Right ventricle myocardium inferior (tissue), 1 donor: ENCODE results near the gene WNT8A. TPM values are rescaled to one million over a fixed set of nuclear protein-coding genes. Genes with fewer than 3 reads are reported as not detected.
A peak's percentile ranks its signal among the peaks of the same experiment; 100 is the strongest.

Experiments used
- ATAC-seq: fragments of 200-7000 bp; cut with Tn5 transposase; one replicate; pipeline ENCODE4 v1.9.1; 2020; ENCODE audit warnings: mild to moderate bottlenecking, moderate library complexity
- DNase-seq: peaks from one replicate; pipeline ENCODE4 v3.0.0; 2021; ENCODE audit errors: missing footprints
- intact Hi-C: fragments of 100-400 bp; cut with DNase I; formaldehyde crosslinking; loops from one replicate; pipeline ENCODE4 v1.11.0; 2022
- total RNA-seq: library from RNA; stranded (reverse); fragmentation: NEBNext Ultra II Directional; extraction: Animal tissue kit (Norgen Biotek cat#: 25700); gene quantifications from one replicate; pipeline ENCODE4 v1.2.1, GENCODE V29; 2021
- donor health status: DM: no; HTN: yes; CAD: no; lungs with severe emphysema.

WNT8A gene
- total RNA-seq, 1 donor from 2014 or later, result not detected

GRCh38 chr5:138077064-138077696 lies 6.7 kb upstream of the WNT8A start:
- peak; percentile 75 for DNase-seq
- intact Hi-C loops, result loop anchor here (2.0 kb wide), 1 partner anchor 56 kb away; no protein-coding TSS in a partner anchor
- peak; percentile 72 for ATAC-seq

GRCh38 chr5:138078006-138078643 lies 5.7 kb upstream of the WNT8A start:
- no peak for DNase-seq
- intact Hi-C loops, result no loop called here
- no peak for ATAC-seq

- intact Hi-C loops, result no loop called here
- no peak for ATAC-seq
- no peak for DNase-seq
Observed at GRCh38 chr5:138082033-138082432, 1.8 kb upstream of the WNT8A start.

- intact Hi-C loops, result no loop called here
Observed at GRCh38 chr5:138091685-138092084, 7.9 kb downstream of the WNT8A start.

GRCh38 chr5:138092301-138092700 lies 8.5 kb downstream of the WNT8A start:
- ATAC-seq, result no peak
- intact Hi-C loops, result no loop called here
- DNase-seq, result no peak

More at GRCh38 chr5:138091685-138092084, 7.9 kb downstream of the WNT8A start:
- ATAC-seq (no peak), DNase-seq (no peak)

- DNase-seq (no peak), ATAC-seq (no peak)
- intact Hi-C loops, result no loop called here
Observed at GRCh38 chr5:138093036-138093435, 9.2 kb downstream of the WNT8A start.

GRCh38 chr5:138095100-138095907 lies 11.5 kb downstream of the WNT8A start:
- intact Hi-C loops, result no loop called here
- no peak for DNase-seq
- no peak for ATAC-seq

GRCh38 chr5:138096363-138096762 lies 12.5 kb downstream of the WNT8A start:
- no peak for DNase-seq
- ATAC-seq, result no peak
- intact Hi-C loops, result no loop called here

GRCh38 chr5:138096997-138097828 lies 13.4 kb downstream of the WNT8A start:
- DNase-seq, result no peak
- ATAC-seq, result no peak
- intact Hi-C loops, result no loop called here

GRCh38 chr5:138102454-138103318 lies 18.9 kb downstream of the WNT8A start:
- no peak for DNase-seq
- intact Hi-C loops, result no loop called here
- ATAC-seq, result no peak

- ATAC-seq (no peak), DNase-seq (no peak)
- intact Hi-C loops, result no loop called here
Observed at GRCh38 chr5:138103319-138103637, 19.4 kb downstream of the WNT8A start.

GRCh38 chr5:138105709-138106108 lies 21.9 kb downstream of the WNT8A start:
- DNase-seq (no peak), ATAC-seq (no peak)
- intact Hi-C loops, result no loop called here

- no peak for ATAC-seq
- no peak for DNase-seq
- intact Hi-C loops, result no loop called here
Observed at GRCh38 chr5:138107213-138107612, 23.4 kb downstream of the WNT8A start.

GRCh38 chr5:138109463-138110265 lies 25.8 kb downstream of the WNT8A start:
- DNase-seq, result no peak
- intact Hi-C loops, result no loop called here
- ATAC-seq, result no peak

GRCh38 chr5:138110266-138110963 lies 26.6 kb downstream of the WNT8A start:
- intact Hi-C loops, result no loop called here
- no peak for ATAC-seq

GRCh38 chr5:138111181-138111580 lies 27.3 kb downstream of the WNT8A start:
- DNase-seq, result no peak
- no peak for ATAC-seq
- intact Hi-C loops, result no loop called here

More at GRCh38 chr5:138110266-138110963, 26.6 kb downstream of the WNT8A start:
- DNase-seq, result no peak

- DNase-seq, result no peak
- no peak for ATAC-seq
- intact Hi-C loops, result no loop called here
Observed at GRCh38 chr5:138111937-138112336, 28.1 kb downstream of the WNT8A start.
